Dermis lymphatic vessel endothelial cell (primary cell): Measurements from ENCODE around the gene C1orf35. TPM values are rescaled to one million over a fixed set of nuclear protein-coding genes. Genes with fewer than 3 reads are reported as not detected.

Experiments
- total RNA-seq: library from RNA; depleted of rRNA; stranded (reverse); fragments of >200 nt; gene quantifications from 2 replicates; pipeline ENCODE4 v1.2.1, GENCODE V29; 2014

Gene C1orf35
- total RNA-seq: 5.2 and 7.4 TPM in 2 replicates

DNA sequence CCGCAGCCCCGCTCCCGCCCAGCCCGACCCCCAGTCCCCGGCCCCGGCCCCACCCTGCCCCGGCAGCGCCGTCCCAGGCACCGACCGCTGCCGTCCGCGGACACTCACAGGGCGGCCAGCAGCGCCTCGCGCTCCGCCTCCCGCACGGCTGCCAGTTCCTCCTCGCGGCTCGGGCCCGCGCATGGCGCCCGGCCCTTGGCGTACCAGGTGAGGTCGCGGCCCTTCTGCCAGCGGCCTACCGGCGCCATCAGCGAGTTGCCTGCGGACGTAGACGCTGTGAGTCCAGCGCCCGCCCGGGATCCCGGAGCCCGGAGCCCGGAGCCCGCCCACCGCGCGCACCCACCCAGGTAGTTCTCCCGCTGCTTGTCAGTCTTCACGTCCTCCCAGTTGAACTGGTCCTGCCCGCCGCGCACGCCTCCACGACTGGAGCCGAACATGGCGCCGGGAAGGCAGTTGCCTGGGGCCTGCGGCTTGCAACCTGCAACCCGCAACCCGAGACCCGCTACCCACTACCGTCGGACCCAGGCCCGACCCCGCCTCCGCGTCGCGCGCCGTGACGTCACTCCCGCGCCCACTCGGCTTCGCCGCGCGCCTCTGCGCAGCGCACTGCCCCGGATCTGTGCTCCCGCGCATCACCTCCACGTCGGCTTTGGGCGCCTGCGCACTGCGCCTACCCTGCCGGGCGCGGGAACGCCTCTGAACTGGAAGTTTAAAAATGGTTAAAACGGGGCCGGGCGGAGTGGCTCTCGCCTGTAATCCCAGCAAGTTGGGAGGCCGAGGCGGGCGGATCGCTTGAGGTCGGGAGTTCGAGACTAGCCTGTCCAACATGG is at the start of gene C1orf35:
C1orf35 (minus strand) TSS at position 535 of the 830 bp plus-strand sequence; CDS start at position 437, 98 bp downstream.

DNA sequence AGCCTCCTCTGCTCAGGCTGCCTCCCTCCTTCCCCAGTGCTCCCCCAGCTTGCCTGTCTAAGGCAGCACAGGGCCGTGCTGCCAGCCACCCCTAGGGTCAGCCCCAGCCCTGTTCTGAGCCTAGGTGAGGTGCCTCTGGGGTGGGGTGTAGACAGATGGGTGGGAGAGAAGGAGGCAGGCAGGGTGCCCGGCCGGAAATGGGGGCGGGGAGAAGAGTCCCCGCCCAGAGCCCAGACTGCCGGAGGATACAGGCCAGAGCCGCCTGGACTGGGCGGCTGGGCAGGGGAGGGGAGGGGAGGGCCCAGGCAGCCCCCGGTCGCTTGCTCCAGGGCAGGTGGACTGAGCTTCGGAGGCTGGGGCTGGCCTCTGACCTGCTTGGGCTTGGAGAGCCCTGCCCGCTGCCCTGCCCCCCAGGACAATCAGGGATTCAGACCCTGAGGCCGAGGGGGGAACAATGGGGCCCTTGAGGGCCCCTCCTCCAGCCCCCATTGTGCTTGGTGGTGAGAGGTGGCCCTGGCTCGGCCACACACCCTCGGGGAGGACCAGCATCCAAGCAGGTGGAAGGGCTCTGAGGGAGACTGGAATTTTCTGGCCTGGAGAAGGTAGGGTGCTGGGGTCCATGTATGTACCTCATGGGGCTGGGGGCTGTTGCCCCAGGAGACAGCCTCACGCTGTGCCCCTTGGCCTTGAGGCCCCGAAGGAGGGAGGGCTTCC is 46.4 kb upstream of the C1orf35 start, which contains the start of gene GJC2:
GJC2 (plus strand) TSS at position 525 of the 714 bp plus-strand sequence. CDS start 7,829 bp downstream, outside the sequence.

DNA sequence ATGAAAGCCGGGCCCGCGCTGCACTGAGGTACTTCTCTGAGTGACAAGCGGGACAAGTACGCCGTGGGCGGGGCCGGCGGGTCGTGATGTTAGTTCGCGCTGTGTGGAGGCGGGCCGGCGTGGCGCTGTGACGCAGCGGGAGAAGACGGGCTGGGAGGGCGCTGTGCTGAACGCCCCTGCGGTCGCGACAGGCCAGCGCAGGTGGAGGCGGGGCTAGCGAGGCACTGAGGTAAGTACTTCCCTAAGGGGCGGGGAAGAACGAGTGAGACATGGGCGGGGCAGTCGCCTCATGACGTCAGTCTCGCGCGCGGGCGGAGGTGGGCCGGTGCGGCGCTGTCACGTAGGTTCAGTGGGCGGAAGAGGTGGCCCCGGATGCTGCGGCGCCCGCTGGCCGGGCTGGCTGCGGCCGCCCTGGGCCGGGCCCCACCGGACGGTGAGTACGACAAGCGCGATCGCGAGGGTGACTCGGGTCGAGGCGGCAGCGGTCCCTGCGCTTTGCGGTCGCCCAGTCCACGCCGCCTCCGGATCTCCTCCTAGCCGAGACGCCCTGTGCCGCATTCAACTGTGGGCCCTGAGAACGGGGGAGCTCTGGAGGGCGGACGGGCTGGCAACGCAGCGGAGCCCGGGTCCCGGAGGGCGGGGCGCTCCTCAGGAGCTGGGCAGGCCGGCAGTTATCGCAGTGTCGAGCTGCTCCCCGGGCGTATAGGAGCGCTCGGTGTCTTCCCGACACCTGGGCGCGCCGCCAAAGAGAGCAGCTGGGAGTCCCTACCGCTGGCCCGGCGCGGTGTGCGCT is 37.0 kb upstream of the C1orf35 start, which contains the start of gene GUK1:
GUK1 (plus strand) TSS at position 349 of the 793 bp plus-strand sequence; CDS start at position 373, 24 bp downstream.

DNA sequence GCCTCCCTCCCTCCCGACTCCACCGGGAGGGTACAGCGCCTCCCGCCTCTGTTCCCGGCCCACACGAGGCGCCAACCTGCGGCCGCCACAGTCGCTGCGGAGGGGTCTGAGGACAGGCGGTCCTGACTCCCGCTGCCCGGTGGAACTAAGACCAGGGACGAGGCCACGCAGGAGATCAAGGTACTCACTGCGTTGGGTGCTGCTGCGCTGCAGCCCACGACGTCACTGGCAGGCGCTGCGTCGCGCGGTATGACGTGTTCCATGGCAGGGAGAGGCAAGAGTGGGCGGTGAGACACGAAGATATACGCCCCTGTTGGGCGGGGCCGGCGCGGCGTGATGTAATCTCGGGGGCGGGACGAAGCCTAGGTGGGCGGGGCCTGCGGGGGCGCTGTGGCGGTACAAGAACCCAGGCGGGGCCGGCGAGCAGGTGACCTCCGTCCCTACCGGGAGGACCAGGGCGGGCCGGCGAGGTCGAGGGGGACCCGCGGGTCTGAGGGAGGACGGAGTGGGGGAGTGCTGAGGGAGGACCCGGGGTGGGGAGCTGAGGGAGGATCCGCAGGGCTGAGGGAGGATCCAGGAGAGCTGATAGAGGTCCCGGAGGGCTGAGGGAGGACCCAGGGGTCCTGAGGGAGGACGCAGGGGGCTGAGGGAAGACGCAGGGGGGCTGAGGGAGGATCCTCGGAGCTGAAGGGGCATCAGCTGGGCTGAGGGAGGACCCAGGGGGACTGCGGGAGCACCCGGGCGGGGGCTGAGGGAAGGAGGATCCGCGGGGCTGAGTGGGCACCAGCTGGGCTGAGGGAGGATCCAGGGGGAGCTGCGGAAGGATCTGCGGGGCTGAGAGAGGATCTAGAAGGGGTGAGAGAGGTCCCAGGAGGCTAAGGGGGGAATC is 6.2 kb upstream of the C1orf35 start, which contains the start of gene MRPL55:
MRPL55 (minus strand) TSS at position 227 of the 889 bp plus-strand sequence. CDS start 1,039 bp downstream, outside the sequence.

DNA sequence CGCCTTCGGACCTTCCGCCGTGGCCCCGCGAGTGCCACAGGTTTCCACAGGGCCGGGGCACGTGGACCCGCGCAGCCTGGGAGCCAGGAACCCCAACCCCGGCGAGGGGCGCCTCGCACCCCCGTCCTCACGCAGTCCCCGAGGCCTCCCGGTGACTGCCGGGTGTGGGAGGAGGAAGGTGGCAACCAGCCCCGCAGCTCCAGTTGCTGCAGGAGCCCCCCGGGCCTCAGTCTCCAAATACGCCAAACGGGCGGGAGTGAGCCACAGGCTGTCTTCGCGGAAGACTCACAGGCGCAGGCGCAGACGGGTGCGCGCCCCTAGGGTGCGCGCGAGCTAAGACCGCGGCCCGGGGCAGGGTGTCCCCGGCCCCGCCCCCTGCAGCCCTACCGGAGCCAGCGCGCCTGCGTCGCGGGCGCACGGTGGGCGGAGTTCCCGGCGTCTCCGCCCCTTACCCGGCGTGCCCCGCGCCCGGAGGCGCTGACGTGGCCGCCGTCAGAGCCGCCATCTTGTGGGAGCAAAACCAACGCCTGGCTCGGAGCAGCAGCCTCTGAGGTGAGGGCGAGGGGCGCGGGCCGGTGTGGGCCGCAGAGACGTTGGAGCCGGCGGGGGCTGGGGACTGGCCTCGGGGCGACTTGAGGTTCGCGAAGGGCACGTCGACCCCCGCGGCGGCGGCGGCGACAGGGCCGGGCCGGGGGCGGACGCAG is 20.8 kb downstream of the C1orf35 start, which contains the start of gene ARF1:
ARF1 (plus strand) TSS at position 495 of the 704 bp plus-strand sequence. CDS start 14,407 bp downstream, outside the sequence.

Other genes with a start within 250 kb of the C1orf35 start
- 0.26 and 0.33 TPM in 2 replicates for gene WNT9A, start 155.4 kb downstream of the C1orf35 start, total RNA-seq
- gene WNT3A, start 96.3 kb downstream of the C1orf35 start, total RNA-seq: not detected in 2 replicates
- gene ARF1, start 20.6 kb downstream of the C1orf35 start, total RNA-seq: 214 and 245 TPM in 2 replicates
- gene MRPL55, start 6.0 kb upstream of the C1orf35 start, total RNA-seq: 29.2 and 32.7 TPM in 2 replicates
- gene GUK1, start 37.0 kb upstream of the C1orf35 start, total RNA-seq: 604 and 675 TPM in 2 replicates
- gene GJC2, start 46.6 kb upstream of the C1orf35 start, total RNA-seq: 6.5 and 14.3 TPM in 2 replicates
- gene IBA57, start 62.5 kb upstream of the C1orf35 start, total RNA-seq: 6.5 and 8.3 TPM in 2 replicates
- gene OBSCN, start 104.7 kb upstream of the C1orf35 start, total RNA-seq: 4.1 and 8.9 TPM in 2 replicates